VCaP (cell line): ENCODE measurements around the gene NT5C1A.

Experiments used
- H3K27ac ChIP-seq: fragments of 450-650 bp; 2 replicates; pipeline ENCODE4 v1.5.1; 2017
- CTCF ChIP-seq: fragments of 450-650 bp; conservative IDR thresholded peaks from 2 replicates; pipeline ENCODE4 v1.5.1; 2017; ENCODE audit warnings: mild to moderate bottlenecking, moderate library complexity

Gene NT5C1A

GRCh38 chr1:39688706-39689105 lies 16.8 kb upstream of the NT5C1A start:
- TF ChIP-seq CTCF: no peak
- no peak overlapping the region for H3K27ac ChIP-seq

- H3K27ac ChIP-seq: no peak overlapping the region
- no peak for TF ChIP-seq CTCF
Observed at GRCh38 chr1:39687243-39687642, 15.3 kb upstream of the NT5C1A start.

- TF ChIP-seq CTCF: no peak
Observed at GRCh38 chr1:39685071-39685470, 13.2 kb upstream of the NT5C1A start.

GRCh38 chr1:39684313-39684664 lies 12.4 kb upstream of the NT5C1A start:
- TF ChIP-seq CTCF: no peak
- H3K27ac ChIP-seq: no peak overlapping the region

More at GRCh38 chr1:39685071-39685470, 13.2 kb upstream of the NT5C1A start:
- no peak overlapping the region for H3K27ac ChIP-seq

- H3K27ac ChIP-seq: no peak overlapping the region
- TF ChIP-seq CTCF: no peak
Observed at GRCh38 chr1:39683591-39684312, 11.8 kb upstream of the NT5C1A start.

- H3K27ac ChIP-seq: no peak overlapping the region
- TF ChIP-seq CTCF: no peak
Observed at GRCh38 chr1:39681999-39682398, 10.1 kb upstream of the NT5C1A start.

- no peak overlapping the region for H3K27ac ChIP-seq
- TF ChIP-seq CTCF: no peak
Observed at GRCh38 chr1:39681294-39681693, 9.4 kb upstream of the NT5C1A start.
